HepG2 (cell line): ENCODE results near the gene KHK. TPM values are rescaled to one million over a fixed set of nuclear protein-coding genes. Genes with fewer than 3 reads are reported as not detected.

Experiments
- CAMTA2 ChIP-seq: sonication (generic); formaldehyde crosslinking; IDR thresholded peaks from 2 replicates; pipeline ENCODE4 v1.4.0; 2020; ENCODE audit warnings: mild to moderate bottlenecking, missing genetic modification reagents, borderline replicate concordance
- IKZF5 ChIP-seq: IDR thresholded peaks from 2 replicates; pipeline ENCODE4 v1.6.1; 2018; ENCODE audit warnings: missing genetic modification reagents, mild to moderate bottlenecking, missing compliant biosample characterization
- NFAT5 ChIP-seq: sonication (generic); formaldehyde crosslinking; IDR thresholded peaks from 2 replicates; pipeline ENCODE4 v1.4.0; 2020; ENCODE audit warnings: missing genetic modification reagents
- SATB2 ChIP-seq: sonication (generic); formaldehyde crosslinking; IDR thresholded peaks from 2 replicates; pipeline ENCODE4 v1.5.0; 2020; ENCODE audit warnings: missing genetic modification reagents
- ZBED4 ChIP-seq: sonication (generic); formaldehyde crosslinking; IDR thresholded peaks from 2 replicates; pipeline ENCODE4 v1.4.0; 2020; ENCODE audit warnings: missing genetic modification reagents, borderline replicate concordance
- ZFP91 ChIP-seq: sonication (generic); formaldehyde crosslinking; IDR thresholded peaks from 2 replicates; pipeline ENCODE4 v1.9.0; 2022; ENCODE audit warnings: missing genetic modification reagents, mild to moderate bottlenecking, borderline replicate concordance
- ZMAT5 ChIP-seq: sonication (generic); formaldehyde crosslinking; IDR thresholded peaks from 2 replicates; pipeline ENCODE4 v1.5.0; 2020; ENCODE audit warnings: mild to moderate bottlenecking, low read depth, missing genetic modification reagents, borderline replicate concordance
- ZNF10 ChIP-seq: sonication (generic); formaldehyde crosslinking; IDR thresholded peaks from 2 replicates; pipeline ENCODE4 v1.4.0; 2020; ENCODE audit warnings: mild to moderate bottlenecking, low read depth, missing genetic modification reagents, borderline replicate concordance
- ZNF235 ChIP-seq: sonication (generic); formaldehyde crosslinking; IDR thresholded peaks from 2 replicates; pipeline ENCODE4 v1.8.1; 2023; ENCODE audit warnings: mild to moderate bottlenecking, missing genetic modification reagents, borderline replicate concordance
- ZNF605 ChIP-seq: sonication (generic); formaldehyde crosslinking; IDR thresholded peaks from 2 replicates; pipeline ENCODE4 v1.8.0; 2022; ENCODE audit warnings: mild to moderate bottlenecking, missing genetic modification reagents
- ZXDC ChIP-seq: sonication (generic); formaldehyde crosslinking; IDR thresholded peaks from 2 replicates; pipeline ENCODE4 v1.5.0; 2020; ENCODE audit warnings: mild to moderate bottlenecking, missing genetic modification reagents
- polyA plus RNA-seq, 8 experiments: library from polyadenylated mRNA; depleted of rRNA in 3 of 8; stranded (reverse) in 7 of 8; unstranded in 1 of 8; fragments of >200 nt; fragmentation: Illumina TruSeq in 4 of 8; extraction: Trizol in 4 of 8; gene quantifications; 2 replicates each; pipeline versions ENCODE4 v1.2.1 to v1.2.3, GENCODE V29; 2011 to 2016; ENCODE audit warnings: low read depth in 4 of 8, missing spikeins in 1 of 8, mixed read lengths in 1 of 8; ENCODE audit not compliant: insufficient read depth in 1 of 8
- total RNA-seq, 5 experiments: library from RNA; depleted of rRNA; stranded (reverse); fragments of >200 nt; fragmentation: Illumina TruSeq; extraction: Trizol; gene quantifications; 2 replicates each; pipeline ENCODE4 v1.2.3, GENCODE V29; 2016; ENCODE audit warnings: low read depth in 1 of 5

The KHK gene
- total and polyA plus RNA-seq, 2 of the 13 experiments (the other 11 are each of a cell fraction or from before 2014, with no cell fraction given) = 40.9 to 99.2 TPM

GRCh38 chr2:27092696-27093429 lies 6.3 kb downstream of the KHK start (continued):
- TF ChIP-seq ZFP91 (peak; percentile 65), ZNF10 (CRISPR knock-in tag) (no peak), ZNF605 (CRISPR knock-in tag) (peak; percentile 34; the same call in 1 of the 2 replicates), ZXDC (CRISPR knock-in tag) (peak; percentile 96), CAMTA2 (CRISPR knock-in tag) (no peak), ZNF235 (CRISPR knock-in tag) (0 out of 2 replicates have a peak, but pooled peaks have one; percentile 41), IKZF5 (CRISPR knock-in tag) (peak; percentile 66; the same call in 1 of the 2 replicates), ZMAT5 (no peak), ZBED4 (CRISPR knock-in tag) (peak; percentile 81; the same call in 1 of the 2 replicates), NFAT5 (no peak), SATB2 (CRISPR knock-in tag) (no peak)
